NCI-H2029 (cell line): ENCODE data around the gene DCAF8L2.
"Not testable (repeated sequence)": the region's sequence is repeated elsewhere in the genome, so short reads cannot be mapped to it uniquely, and the experiment has no call there.

Experiments used
- DNase-seq: peaks from one replicate; lab custom pipeline; 2025; lab: John Stamatoyannopoulos, UW

The DCAF8L2 gene

DNA sequence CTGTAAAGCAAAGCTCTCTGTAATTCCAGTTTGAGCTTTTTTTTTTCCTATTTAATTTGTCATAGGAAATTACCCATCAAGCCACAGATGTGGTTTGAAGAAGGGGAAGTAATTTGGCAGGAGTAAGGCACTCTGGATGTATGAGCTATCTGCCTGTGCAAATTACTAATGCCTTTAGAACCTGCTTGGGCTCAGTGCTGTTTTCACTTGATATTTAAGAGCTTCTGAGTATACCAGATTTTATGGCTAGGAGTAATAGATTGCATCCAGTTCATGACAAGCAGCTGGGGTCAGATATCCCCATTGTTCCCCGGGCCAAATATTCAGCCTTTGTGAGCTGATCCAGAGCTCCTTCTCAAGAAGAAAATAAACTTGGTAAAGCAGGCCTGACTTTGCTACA is 89.1 kb downstream of the DCAF8L2 start:
- no peak for DNase-seq

DNA sequence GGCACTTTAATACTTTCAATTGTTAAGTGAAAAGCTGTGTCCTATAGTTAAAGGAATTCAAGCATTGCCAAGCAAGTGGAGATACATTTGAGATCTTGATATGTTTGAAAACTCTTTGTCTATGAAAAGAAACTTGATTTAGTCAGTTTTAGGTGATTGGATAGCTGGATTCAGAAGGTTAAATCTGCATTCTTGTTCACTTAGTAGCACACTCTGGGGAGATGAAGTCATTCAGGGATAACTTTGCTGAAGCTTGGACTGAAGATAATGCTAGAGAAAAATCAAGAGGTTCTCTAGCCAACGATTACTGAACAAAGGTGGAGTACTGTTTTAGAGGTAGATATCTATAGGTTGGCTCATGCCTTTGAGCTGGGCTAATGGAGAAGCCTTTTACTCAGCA is 90.6 kb downstream of the DCAF8L2 start:
- no peak for DNase-seq

DNA sequence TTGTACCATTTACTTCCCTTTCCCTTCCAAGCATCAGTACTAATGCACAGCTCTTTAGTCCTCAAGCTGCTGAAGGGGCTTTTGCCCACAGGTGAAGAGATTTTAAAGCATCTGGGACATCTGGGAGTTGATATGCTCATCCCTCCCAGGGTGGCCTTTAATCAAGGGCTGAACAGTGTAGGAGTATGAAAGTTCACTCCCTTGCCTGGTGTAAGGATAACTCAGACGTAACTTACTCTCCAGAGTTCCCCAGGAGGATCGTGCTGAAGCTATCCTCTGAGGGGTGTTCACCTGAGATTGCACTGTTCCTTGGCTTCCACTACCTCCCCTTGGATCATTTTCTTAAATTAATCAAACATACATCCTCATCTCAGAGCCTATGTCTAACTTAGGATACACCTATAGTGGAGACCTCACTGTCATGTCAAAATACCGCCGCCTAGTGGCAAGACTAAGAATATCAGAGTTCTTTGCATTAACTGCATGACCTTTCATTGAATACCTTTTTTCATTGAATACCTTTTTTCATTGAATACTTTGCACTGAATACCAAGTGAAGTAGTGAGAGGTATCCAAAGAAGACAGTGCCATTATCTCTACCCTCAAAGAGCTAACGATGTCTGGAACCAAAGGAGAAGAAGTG is 93.5 kb downstream of the DCAF8L2 start:
- DNase-seq, result not testable (repeated sequence)

DNA sequence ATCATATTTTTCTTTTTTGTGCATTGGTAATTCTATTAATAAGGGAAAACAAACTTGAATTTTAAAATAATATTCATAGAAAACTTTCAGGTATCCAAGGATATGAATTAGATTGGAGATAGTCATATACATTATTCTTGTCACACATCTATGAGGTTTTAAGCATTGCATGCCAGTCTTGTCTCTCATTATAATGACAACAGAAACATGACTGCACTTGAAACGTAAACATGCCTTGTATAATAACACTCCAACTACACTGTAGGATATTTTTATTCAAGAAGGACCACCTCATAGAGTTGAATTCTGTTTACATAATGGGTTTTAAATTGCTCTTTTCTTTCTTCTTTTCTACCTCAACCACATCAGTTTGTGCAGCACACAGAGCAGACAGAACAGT is 104.5 kb downstream of the DCAF8L2 start:
- no peak for DNase-seq

DNA sequence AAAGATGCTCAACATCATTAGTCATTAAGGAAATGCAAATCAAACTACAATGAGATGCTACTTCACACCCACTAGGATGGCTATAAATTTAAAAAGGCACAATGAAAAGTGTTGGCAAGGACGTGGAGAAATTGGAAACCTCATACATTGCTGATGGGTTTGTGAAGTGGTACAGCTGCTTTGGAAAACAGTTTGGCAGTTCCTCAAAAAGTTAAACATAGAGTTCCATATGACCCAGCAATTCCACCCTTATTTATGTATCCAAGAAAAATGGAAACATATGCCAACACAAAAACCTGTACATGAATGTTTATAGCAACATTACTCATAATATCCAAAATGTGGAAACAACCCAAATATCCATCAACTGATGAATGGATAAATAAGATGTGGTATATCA is 116.4 kb downstream of the DCAF8L2 start:
- DNase-seq, result no peak

DNA sequence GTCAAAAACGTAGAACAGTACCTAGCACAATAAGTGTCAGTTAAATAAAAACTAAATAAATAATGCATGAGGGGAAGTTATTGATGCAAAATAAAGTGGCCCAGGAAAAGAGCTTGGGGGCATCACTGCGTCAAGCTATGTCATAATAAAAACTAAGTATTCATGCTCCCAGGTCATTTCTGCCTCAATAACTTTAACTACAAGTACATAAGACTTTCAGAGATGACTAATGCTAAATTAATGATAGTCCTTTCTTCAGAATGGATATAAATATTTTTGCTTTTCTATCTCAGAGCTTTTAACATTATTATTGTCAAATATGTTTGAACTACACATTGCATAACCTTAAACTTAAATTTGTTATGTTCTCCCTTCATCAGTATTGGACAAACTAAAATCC is 125.5 kb downstream of the DCAF8L2 start:
- no peak for DNase-seq

DNA sequence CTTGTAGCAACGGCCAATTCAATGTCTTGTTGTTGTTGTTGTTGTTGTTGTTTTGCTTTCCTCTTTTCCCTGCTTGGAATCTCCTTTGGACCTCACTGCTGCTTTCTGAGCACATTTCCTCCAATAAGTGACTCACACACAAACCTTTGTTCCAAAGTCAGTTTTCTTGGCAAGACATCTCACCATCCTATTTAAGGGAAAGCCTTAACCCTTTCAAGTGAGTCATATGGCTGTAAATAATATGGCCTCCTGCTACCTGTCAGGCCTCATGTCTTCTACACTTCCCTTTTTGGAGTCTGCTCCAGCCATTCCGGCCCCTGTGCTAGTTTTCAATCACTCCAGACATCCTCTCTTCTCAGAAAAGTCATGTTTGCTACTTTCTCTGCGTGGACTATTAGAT is 138.1 kb downstream of the DCAF8L2 start:
- no peak for DNase-seq

DNA sequence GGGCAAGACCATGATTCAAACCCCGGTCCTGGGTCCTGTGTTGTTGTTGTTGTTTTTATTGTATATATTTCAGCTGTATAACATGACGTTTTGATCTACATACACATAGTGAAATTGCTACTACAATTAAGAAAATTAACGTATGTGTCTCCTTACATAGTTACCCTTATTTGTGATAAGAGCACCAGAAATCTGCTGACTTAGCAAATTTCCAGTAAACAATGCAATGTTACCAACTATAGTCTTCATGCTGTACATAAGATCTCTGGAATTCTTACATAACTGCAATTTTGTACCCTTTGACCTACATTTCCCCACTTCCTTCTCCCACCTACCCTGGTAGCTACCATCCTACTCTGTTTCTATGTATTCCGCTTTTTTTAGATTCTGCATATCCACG is 141.8 kb downstream of the DCAF8L2 start:
- no peak for DNase-seq

DNA sequence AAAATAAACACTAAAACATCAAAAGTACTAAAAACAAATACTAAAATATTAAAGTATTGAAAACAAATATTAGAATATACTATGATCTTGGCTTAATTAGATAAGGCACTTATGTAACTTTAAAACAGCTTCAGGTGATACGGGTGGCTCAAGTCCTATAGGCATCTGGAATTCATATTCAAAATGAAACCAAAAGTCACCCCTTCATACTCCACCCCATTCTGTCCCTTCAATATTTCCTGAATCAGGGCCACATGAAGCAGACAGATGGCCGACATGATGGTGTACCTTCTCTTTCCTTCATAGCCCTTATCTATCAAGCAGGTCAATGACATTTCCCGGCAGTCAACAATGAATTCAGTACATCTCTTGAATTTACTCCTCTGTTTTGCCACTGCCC is 145.8 kb downstream of the DCAF8L2 start:
- no peak for DNase-seq

DNA sequence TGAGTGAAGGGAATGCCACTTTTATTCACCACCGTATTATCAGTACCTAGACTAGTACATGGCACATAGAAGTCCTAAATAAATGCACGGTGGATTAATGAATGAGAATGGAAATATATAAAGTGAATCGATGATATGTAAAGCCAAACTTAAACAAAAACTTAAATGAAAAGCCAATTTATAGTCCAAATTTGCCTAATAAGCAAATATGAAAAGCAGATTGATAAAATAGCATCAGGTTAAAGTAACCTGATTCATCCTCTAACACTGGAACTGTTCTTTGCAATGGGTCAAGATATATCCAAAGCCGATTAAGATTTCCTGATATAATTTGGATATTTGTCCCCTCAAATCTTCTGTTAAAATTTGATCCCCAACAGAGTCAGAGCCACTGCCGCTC is 150.8 kb downstream of the DCAF8L2 start:
- no peak for DNase-seq

DNA sequence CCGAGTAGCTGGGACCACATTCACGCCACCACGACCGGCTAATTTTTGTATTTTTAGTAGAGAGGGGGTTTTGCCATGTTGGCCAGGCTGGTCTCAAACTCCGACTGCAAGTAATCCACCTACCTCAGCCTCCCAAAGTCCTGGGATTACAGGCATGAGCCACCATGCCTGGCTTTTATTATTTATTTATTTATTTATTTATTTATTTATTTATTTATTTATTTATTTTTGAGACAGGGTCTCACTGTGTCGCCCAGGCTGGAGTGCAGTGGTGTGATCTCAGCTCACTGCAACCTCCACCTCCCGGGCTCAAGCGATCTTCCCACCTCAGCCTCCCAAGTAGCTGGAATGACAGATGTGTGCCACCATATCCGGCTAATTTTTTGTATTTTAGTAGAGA is 153.4 kb downstream of the DCAF8L2 start:
- not testable (repeated sequence) for DNase-seq

DNA sequence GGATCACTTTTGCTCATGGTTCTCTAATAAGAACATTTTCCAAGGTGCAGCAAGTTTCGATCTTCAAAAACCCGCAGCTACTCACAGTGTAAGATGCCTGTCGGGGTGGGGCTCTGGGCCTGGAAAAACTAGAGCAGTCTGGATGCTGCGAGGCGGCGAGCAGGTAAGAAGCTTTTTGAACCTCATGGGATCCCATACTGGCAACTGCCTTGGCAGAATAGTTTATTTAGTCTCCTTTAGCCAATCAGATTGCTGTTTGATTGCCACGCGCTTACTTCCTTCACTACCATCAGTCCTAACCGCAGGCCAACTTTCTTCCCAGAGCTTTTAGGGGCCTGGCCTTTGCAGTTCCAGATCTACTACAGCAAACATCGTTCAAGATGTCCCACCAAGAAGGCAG is 156.4 kb downstream of the DCAF8L2 start:
- DNase-seq, result no peak

DNA sequence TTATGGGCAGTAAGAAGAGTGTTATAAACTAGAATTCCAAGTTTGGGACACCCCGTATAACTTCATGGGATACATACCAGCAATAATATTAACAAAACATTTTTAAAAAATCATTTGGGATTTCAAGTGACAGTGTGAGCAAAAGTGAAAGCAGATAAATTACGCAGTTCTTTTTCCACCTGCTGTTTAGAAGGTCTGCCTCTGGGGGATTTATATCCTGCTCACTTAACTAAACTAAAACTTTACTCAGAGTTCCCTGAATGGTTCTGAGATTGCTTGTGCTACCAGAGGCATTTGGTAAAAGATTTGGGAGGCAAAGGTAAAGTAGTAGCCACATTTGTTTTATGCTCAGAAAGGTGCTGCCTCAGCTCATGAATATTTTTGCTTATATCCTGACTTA is 160.2 kb downstream of the DCAF8L2 start:
- DNase-seq, result not testable (repeated sequence)

DNA sequence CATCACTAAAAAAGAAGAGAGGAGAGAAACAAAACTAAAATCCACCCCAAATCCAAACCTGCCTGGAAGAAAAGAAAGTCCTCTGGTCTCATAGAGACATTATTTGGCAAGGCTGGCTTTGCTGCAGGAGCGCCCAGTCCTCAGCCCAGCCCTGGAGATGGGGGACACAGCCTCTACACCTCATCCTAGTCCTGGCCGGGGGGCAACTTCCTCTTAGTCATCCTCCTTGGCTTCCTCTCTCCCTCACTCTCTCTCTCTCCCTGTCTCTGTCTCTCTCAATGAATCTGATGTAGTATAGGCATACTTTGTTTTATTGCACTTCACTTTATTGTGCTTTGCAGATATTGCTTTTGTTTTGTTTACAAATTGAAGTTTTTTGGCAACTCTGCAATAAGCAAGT is 161.8 kb downstream of the DCAF8L2 start:
- no peak for DNase-seq

DNA sequence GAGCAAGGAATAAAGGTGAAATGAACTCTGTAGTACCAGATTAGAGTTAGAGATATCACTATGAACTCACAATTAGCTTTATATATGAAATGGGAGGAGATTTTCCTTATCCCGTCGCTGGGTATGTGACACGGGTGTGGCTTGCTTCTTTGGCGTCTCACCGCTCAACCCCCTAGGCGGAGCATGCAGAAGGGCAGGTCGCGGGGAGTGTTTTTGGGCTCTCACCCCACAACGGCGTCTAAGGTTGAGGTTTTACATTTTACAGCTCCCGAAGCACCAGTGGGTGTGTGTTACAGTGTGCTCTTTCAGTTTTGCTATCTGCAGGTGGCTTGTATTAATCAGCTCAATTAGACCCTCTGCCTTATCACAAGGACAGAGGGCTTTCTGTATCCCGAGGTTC is 175.6 kb downstream of the DCAF8L2 start:
- DNase-seq, result no peak

DNA sequence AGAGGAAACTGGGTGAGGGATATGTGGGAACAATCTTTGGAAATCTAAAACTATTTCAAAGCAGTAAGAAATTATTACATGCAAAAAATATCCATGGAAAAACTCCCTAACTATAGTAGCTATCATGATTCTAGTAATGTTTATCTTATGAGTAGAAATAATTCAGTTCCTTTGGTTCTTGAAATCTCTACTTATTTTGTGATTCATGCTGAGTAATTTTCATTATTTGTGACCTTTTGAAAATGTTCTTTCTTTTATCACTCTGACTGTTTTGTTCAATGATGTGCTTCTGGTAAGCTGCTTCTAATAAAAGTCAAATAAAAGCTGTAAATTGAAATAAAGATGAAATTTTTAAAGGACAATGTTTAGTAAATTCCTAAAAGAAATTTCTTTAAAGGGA is 177.2 kb downstream of the DCAF8L2 start:
- DNase-seq, result no peak

DNA sequence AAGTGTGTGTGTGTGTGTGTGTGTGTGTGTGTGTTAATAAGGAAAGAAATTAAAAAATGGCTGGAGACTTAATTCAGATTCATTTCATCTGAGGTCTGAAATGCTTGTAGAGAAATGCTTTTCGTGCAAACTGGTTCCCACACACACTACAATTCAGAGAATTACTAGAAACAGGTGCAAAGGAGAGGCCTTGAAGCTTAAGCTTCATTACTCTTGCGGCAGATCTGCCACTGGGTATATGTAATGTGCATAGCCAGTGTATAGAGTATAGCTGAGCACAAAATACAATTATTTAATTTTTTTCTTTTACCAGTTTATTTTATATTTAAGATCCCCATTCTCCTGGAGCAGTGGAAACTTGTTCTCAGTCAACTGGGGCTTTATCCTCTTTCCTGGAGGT is 185.8 kb downstream of the DCAF8L2 start:
- no peak for DNase-seq

DNA sequence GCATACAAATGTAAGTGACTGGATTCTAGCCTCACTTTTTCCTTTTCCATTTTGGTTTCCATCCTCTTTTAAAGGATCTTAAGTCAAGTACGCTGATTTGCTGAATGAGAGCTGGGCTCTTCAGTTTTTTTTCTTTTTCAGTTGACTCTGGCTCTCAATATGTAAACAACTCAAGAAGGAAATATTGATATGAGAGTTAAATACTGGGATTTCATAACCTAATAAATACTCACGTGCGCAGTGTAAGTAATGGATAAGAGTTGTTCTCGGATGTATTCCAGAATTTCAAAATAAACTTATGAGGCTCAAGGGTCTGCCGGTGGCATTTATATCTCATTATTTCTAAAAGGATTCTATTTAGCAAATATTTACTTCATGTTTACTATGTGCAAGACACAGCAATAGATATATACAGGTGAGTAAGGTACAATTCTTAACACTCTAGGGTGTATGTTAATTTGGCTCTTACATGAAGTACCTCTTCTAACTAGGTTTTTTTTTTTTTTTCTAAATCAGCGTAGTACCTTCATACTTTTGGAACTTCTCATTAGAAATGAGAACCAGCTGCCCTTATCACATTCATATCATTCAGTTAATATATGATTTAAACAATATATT is 206.6 kb downstream of the DCAF8L2 start:
- DNase-seq, result no peak

DNA sequence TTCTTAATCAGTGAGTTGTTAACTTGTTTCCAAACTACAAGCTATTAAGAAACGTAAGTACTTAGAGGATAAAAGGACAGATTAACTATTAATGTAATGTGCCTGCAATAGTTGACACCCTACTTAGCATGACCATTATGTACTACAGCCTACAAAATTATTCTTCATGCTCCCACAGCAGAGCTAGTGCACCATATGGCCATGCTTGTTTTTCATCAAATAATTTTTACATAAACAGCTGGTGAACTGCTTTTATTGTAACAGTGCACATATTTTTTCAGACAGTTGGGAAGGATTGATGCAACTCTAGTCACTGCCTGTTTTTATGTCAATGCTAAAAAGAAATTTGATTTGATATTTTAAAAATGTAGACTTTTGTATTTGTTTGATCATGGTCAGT is 207.4 kb downstream of the DCAF8L2 start:
- no peak for DNase-seq
